H9 (cell line): ENCODE measurements around the gene BCKDHA. TPM values are rescaled to one million over a fixed set of nuclear protein-coding genes. Genes with fewer than 3 reads are reported as not detected.
A peak's percentile ranks its signal among the peaks of the same experiment; 100 is the strongest.

Experiments used
- DNase-seq: peaks from one replicate; pipeline ENCODE4 v3.0.0-alpha.2; 2017
- H2AFZ ChIP-seq: one replicate; pipeline ENCODE4 v1.6.1; 2013; ENCODE audit warnings: mild to moderate bottlenecking, low read length, control low read depth, moderate library complexity
- H2AK5ac ChIP-seq: 2 replicates; pipeline ENCODE4 v1.6.1; 2013; ENCODE audit warnings: low read length, control low read depth, mixed read lengths; ENCODE audit not compliant: insufficient read length
- H2BK120ac ChIP-seq: one replicate; pipeline ENCODE4 v1.6.1; 2013; ENCODE audit warnings: low read depth, mild to moderate bottlenecking, low read length, control low read depth, inconsistent platforms; ENCODE audit not compliant: poor library complexity, severe bottlenecking
- H2BK12ac ChIP-seq: 2 replicates; pipeline ENCODE4 v1.6.1; 2013; ENCODE audit warnings: low read length, control low read depth, mixed read lengths, low read depth; ENCODE audit not compliant: insufficient read length
- H2BK15ac ChIP-seq: 2 replicates; pipeline ENCODE4 v1.6.1; 2013; ENCODE audit warnings: low read depth, low read length, control low read depth
- H2BK20ac ChIP-seq: one replicate; pipeline ENCODE4 v1.6.1; 2013; ENCODE audit warnings: low read depth, mild to moderate bottlenecking, low read length, control low read depth, inconsistent platforms; ENCODE audit not compliant: poor library complexity, severe bottlenecking
- H2BK5ac ChIP-seq: 2 replicates; pipeline ENCODE4 v1.6.1; 2013; ENCODE audit warnings: low read length, control low read depth, mixed read lengths; ENCODE audit not compliant: insufficient read length
- H3K14ac ChIP-seq: 2 replicates; pipeline ENCODE4 v1.6.1; 2013; ENCODE audit warnings: low read length, control low read depth; ENCODE audit not compliant: insufficient read depth
- H3K18ac ChIP-seq: 2 replicates; pipeline ENCODE4 v1.6.1; 2013; ENCODE audit warnings: low read depth, mild to moderate bottlenecking, mixed read lengths, low read length, control low read depth; ENCODE audit not compliant: insufficient read length
- H3K23ac ChIP-seq: 2 replicates; pipeline ENCODE4 v1.6.1; 2013; ENCODE audit warnings: low read length, control low read depth, mixed read lengths, low read depth; ENCODE audit not compliant: insufficient read length
- H3K23me2 ChIP-seq: 2 replicates; pipeline ENCODE4 v1.6.1; 2013; ENCODE audit warnings: low read depth, mild to moderate bottlenecking, mixed read lengths, low read length, control low read depth; ENCODE audit not compliant: insufficient read length, poor library complexity, severe bottlenecking
- H3K27ac ChIP-seq: 2 replicates; pipeline ENCODE4 v1.5.1; 2013; ENCODE audit warnings: low read length, control low read depth, mixed read lengths, low read depth; ENCODE audit not compliant: insufficient read length
- H3K27me3 ChIP-seq: 2 replicates; pipeline ENCODE4 v1.6.1; 2013; ENCODE audit warnings: low read length, control low read depth, inconsistent platforms; ENCODE audit not compliant: insufficient read depth
- H3K4ac ChIP-seq: 2 replicates; pipeline ENCODE4 v1.6.1; 2013; ENCODE audit warnings: low read depth, mild to moderate bottlenecking, control low read depth, inconsistent platforms, low read length, moderate library complexity
- H3K4me1 ChIP-seq: 2 replicates; pipeline ENCODE4 v1.6.1; 2013; ENCODE audit warnings: low read length, control low read depth, inconsistent platforms; ENCODE audit not compliant: insufficient read depth
- H3K4me2 ChIP-seq: 2 replicates; pipeline ENCODE4 v1.6.1; 2013; ENCODE audit warnings: low read length, control low read depth, mixed read lengths; ENCODE audit not compliant: insufficient read length, insufficient read depth
- H3K56ac ChIP-seq: 2 replicates; pipeline ENCODE4 v1.6.1; 2013; ENCODE audit warnings: low read depth, mild to moderate bottlenecking, mixed read lengths, low read length, control low read depth; ENCODE audit not compliant: insufficient read length
- H3K79me1 ChIP-seq: 2 replicates; pipeline ENCODE4 v1.6.1; 2013; ENCODE audit warnings: low read depth, mild to moderate bottlenecking, moderate library complexity, low read length, control low read depth, inconsistent platforms; ENCODE audit not compliant: insufficient read depth, poor library complexity, severe bottlenecking
- H3K79me2 ChIP-seq: 2 replicates; pipeline ENCODE4 v1.6.1; 2013; ENCODE audit warnings: low read length, control low read depth, inconsistent platforms; ENCODE audit not compliant: insufficient read depth
- H3K9ac ChIP-seq: 2 replicates; pipeline ENCODE4 v1.6.1; 2013; ENCODE audit warnings: low read length, control low read depth, mixed read lengths; ENCODE audit not compliant: insufficient read length; ENCODE audit errors: extremely low read depth
- H3K9me3 ChIP-seq: one replicate; pipeline ENCODE4 v1.6.1; 2013; ENCODE audit warnings: low read depth, low read length, inconsistent platforms; ENCODE audit not compliant: control insufficient read depth
- H3T11ph ChIP-seq: one replicate; pipeline ENCODE4 v1.6.1; 2013; ENCODE audit warnings: mild to moderate bottlenecking, low read length, control low read depth, inconsistent platforms
- H4K20me1 ChIP-seq: one replicate; pipeline ENCODE4 v1.6.1; 2013; ENCODE audit not compliant: control insufficient read depth, insufficient read length, insufficient read depth
- H4K5ac ChIP-seq: 2 replicates; pipeline ENCODE4 v1.6.1; 2013; ENCODE audit warnings: low read depth, mild to moderate bottlenecking, mixed read lengths, low read length, control low read depth; ENCODE audit not compliant: insufficient read length
- H4K8ac ChIP-seq: replicated peaks from 2 replicates; pipeline ENCODE4 v1.6.1; 2013; ENCODE audit warnings: low read length, control low read depth, mixed read lengths, low read depth; ENCODE audit not compliant: insufficient read length
- H4K91ac ChIP-seq: 2 replicates; pipeline ENCODE4 v1.6.1; 2013; ENCODE audit warnings: low read depth, mild to moderate bottlenecking, moderate library complexity, mixed read lengths, low read length, control low read depth; ENCODE audit not compliant: insufficient read length
- H3K27ac Mint-ChIP-seq, 3 experiments: 2 replicates in 2 of 3; 3 replicates in 1 of 3; pipeline ENCODE4 v1.8.0; 2020 to 2021; ENCODE audit warnings: mixed read lengths in 3 of 3, mild to moderate bottlenecking in 1 of 3, moderate library complexity in 1 of 3
- H3K27me3 Mint-ChIP-seq: 2 replicates; pipeline ENCODE4 v1.8.0; 2021; ENCODE audit warnings: low read depth, mild to moderate bottlenecking, moderate library complexity, mixed read lengths
- H3K36me3 Mint-ChIP-seq, 3 experiments: 2 replicates in 2 of 3; 3 replicates in 1 of 3; pipeline ENCODE4 v1.8.0; 2020 to 2021; ENCODE audit warnings: low read depth in 3 of 3, mixed read lengths in 3 of 3; ENCODE audit not compliant: insufficient read depth in 1 of 3
- H3K4me1 Mint-ChIP-seq, 2 experiments: 2 replicates each; pipeline ENCODE4 v1.8.0; 2020; ENCODE audit warnings: mixed read lengths in 2 of 2
- H3K4me3 Mint-ChIP-seq, 2 experiments: 2 replicates in 1 of 2; 3 replicates in 1 of 2; pipeline ENCODE4 v1.8.0; 2020 to 2021; ENCODE audit warnings: mild to moderate bottlenecking in 2 of 2, mixed read lengths in 2 of 2, moderate library complexity in 1 of 2
- H3K9me3 Mint-ChIP-seq, 2 experiments: 2 replicates in 1 of 2; 3 replicates in 1 of 2; pipeline ENCODE4 v1.8.0; 2020; ENCODE audit warnings: mild to moderate bottlenecking in 2 of 2, mixed read lengths in 2 of 2, moderate library complexity in 1 of 2
- CTCF ChIP-seq: fragments of 200-600 bp; sonication (generic); conservative IDR thresholded peaks from 3 replicates; pipeline ENCODE4 v1.8.0; 2021; ENCODE audit warnings: antibody characterized with exemption, mild to moderate bottlenecking
- WGBS: extraction: QIAGEN DNeasy Blood & Tissue Kit; methylation state at CpG from one replicate; pipeline ENCODE4 v1.1.7; 2013; ENCODE audit warnings: missing lambda C conversion rate, low lambda C conversion rate, mixed read lengths; ENCODE audit not compliant: insufficient read length; ENCODE audit errors: extremely low coverage; 5-methylcytosine and 5-hydroxymethylcytosine counted together
- total RNA-seq: library from RNA; stranded (reverse); gene quantifications from 2 replicates; pipeline ENCODE4 v1.2.1, GENCODE V29; 2021

Gene BCKDHA
- total RNA-seq, 1 experiment from 2014 or later = 21.1 TPM

GRCh38 chr19:41398598-41398997 lies 980 bp downstream of the BCKDHA start:
- Mint-ChIP-seq H3K4me1 (peaks cover 21 to 24% of the 10 kb centered on the region in 2 experiments), H3K36me3 (peaks cover 0 to 12% (median 0%) of the 10 kb centered on the region in 3 experiments; a peak in 4 of 7 replicates), H3K27ac (peak overlapping the region; percentile 14 to 100 (median 88); a peak in 5 of 7 replicates), H3K9me3 (no peaks in the 10 kb centered on the region; a peak in 1 of 5 replicates), H3K4me3 (peak overlapping the region; percentile 98 to 99), H3K27me3 (no peaks in the 10 kb centered on the region; the same call in 1 of the 2 replicates)
- no peak overlapping the region for H2BK15ac ChIP-seq
- no peaks in the 10 kb centered on the region for H3K9me3 ChIP-seq
- H3K27me3 ChIP-seq = no peaks in the 10 kb centered on the region
- H4K8ac ChIP-seq = no peak overlapping the region
- no peaks in the 10 kb centered on the region for H3K79me2 ChIP-seq
- no peaks in the 10 kb centered on the region for H3K4me1 ChIP-seq
- no peak overlapping the region for H3K27ac ChIP-seq
- no peaks in the 10 kb centered on the region for H4K20me1 ChIP-seq
- H2BK5ac ChIP-seq = no peak overlapping the region
- no peak overlapping the region for H3K14ac ChIP-seq
- H3K4ac ChIP-seq = no peak overlapping the region
- no peak for TF ChIP-seq CTCF
- no peak overlapping the region for H4K91ac ChIP-seq
- no peak for DNase-seq
- no peak overlapping the region for H3K18ac ChIP-seq
- no peak overlapping the region for H2BK20ac ChIP-seq
- no peak overlapping the region for H3T11ph ChIP-seq
- H3K4me2 ChIP-seq = peak overlapping the region; percentile 83
- H3K23me2 ChIP-seq = peaks cover 9% of the 10 kb centered on the region
- no CpG with 5 or more reads among the region's 3 CpGs for WGBS
- no peak overlapping the region for H4K5ac ChIP-seq
- peaks cover 6% of the 10 kb centered on the region for H3K79me1 ChIP-seq
- no peak overlapping the region for H2AFZ ChIP-seq
- peak overlapping the region; percentile 97 for H3K9ac ChIP-seq
- no peak overlapping the region for H2AK5ac ChIP-seq
- no peak overlapping the region for H3K23ac ChIP-seq
- H3K56ac ChIP-seq = no peak overlapping the region
- no peak overlapping the region for H2BK12ac ChIP-seq
- H2BK120ac ChIP-seq = no peak overlapping the region
